Fibroblast of lung (primary cell): ENCODE data around the gene DMBX1. TPM values are rescaled to one million over a fixed set of nuclear protein-coding genes. Genes with fewer than 3 reads are reported as not detected.

Source experiments
- DNase-seq, 2 donors: peaks; one replicate each; pipeline versions ENCODE4 v3.0.0 to v3.0.0-alpha.2; 2010; ENCODE audit warnings: low read depth in 2 of 2
- H2AFZ ChIP-seq: 2 replicates; pipeline ENCODE4 v1.5.1; 2012; ENCODE audit warnings: low read length, control low read depth, inconsistent platforms
- H3K27ac ChIP-seq: 2 replicates; pipeline ENCODE4 v1.5.1; 2011; ENCODE audit warnings: low read length, control low read depth; ENCODE audit not compliant: insufficient read depth
- H3K27me3 ChIP-seq: 2 replicates; pipeline ENCODE4 v1.5.1; 2011; ENCODE audit warnings: mild to moderate bottlenecking, low read length; ENCODE audit not compliant: control insufficient read depth, insufficient read depth
- H3K36me3 ChIP-seq: 2 replicates; pipeline ENCODE4 v1.5.1; 2011; ENCODE audit warnings: low read length; ENCODE audit not compliant: control insufficient read depth, insufficient read depth
- H3K4me1 ChIP-seq: 2 replicates; pipeline ENCODE4 v1.5.1; 2011; ENCODE audit warnings: low read length; ENCODE audit not compliant: control insufficient read depth, insufficient read depth; ENCODE audit errors: extremely low read depth
- H3K4me2 ChIP-seq: 2 replicates; pipeline ENCODE4 v1.5.1; 2011; ENCODE audit warnings: low read length, control low read depth; ENCODE audit not compliant: insufficient read depth; ENCODE audit errors: extremely low read depth
- H3K4me3 ChIP-seq, 4 experiments: fragments of 200-600 bp in 1 of 4; sonication (generic) in 1 of 4; replicated peaks in 1 of 4; 2 replicates each; pipeline ENCODE4 v1.5.1; 2011 to 2016; ENCODE audit warnings: low read length in 4 of 4, low read depth in 3 of 4, mild to moderate bottlenecking in 3 of 4, control low read depth in 2 of 4, inconsistent platforms in 1 of 4, mixed read lengths in 1 of 4; ENCODE audit not compliant: insufficient read depth in 1 of 4; ENCODE audit errors: control extremely low read depth in 1 of 4
- H3K79me2 ChIP-seq: 2 replicates; pipeline ENCODE4 v1.5.1; 2012; ENCODE audit warnings: mild to moderate bottlenecking, low read length, inconsistent platforms; ENCODE audit not compliant: control insufficient read depth, insufficient read depth
- H3K9ac ChIP-seq: 2 replicates; pipeline ENCODE4 v1.5.1; 2011; ENCODE audit warnings: mild to moderate bottlenecking, low read length, control low read depth; ENCODE audit not compliant: insufficient read depth
- H3K9me3 ChIP-seq: 2 replicates; pipeline ENCODE4 v1.5.1; 2012; ENCODE audit warnings: low read depth, low read length; ENCODE audit not compliant: control insufficient read depth, insufficient read depth
- H4K20me1 ChIP-seq: 2 replicates; pipeline ENCODE4 v1.5.1; 2011; ENCODE audit warnings: low read length; ENCODE audit not compliant: control insufficient read depth, insufficient read depth; ENCODE audit errors: extremely low read depth
- CTCF ChIP-seq, 2 donors: IDR thresholded peaks in 1 of 2; conservative IDR thresholded peaks in 1 of 2; 1 replicate in 1 of 2; 2 replicates in 1 of 2; pipeline ENCODE4 v1.5.1; 2011 to 2012; ENCODE audit warnings: low read length in 2 of 2, control low read depth in 1 of 2, inconsistent platforms in 1 of 2, low read depth in 1 of 2, mild to moderate bottlenecking in 1 of 2
- EZH2 ChIP-seq: IDR thresholded peaks from 2 replicates; pipeline ENCODE4 v1.5.1; 2012; ENCODE audit warnings: low read length, control low read depth, mild to moderate bottlenecking; ENCODE audit errors: missing control alignments
- polyA plus RNA-seq, 2 donors: library from polyadenylated mRNA; depleted of rRNA in 1 of 2; stranded (reverse) in 1 of 2; unstranded in 1 of 2; fragments of >200 nt; gene quantifications; 2 replicates each; pipeline ENCODE4 v1.2.1, GENCODE V29; 2011 to 2012; ENCODE audit warnings: missing spikeins in 1 of 2
- total RNA-seq: library from RNA; depleted of rRNA; stranded (reverse); fragments of >200 nt; gene quantifications from 2 replicates; pipeline ENCODE4 v1.2.1, GENCODE V29; 2014

DMBX1 gene
- total and polyA plus RNA-seq, 2 donors (not counting 1 experiment from before 2014, with no cell fraction given): not detected

GRCh38 chr1:46528297-46528955 is 38.8 kb downstream of the DMBX1 start:
- no peaks in the 10 kb centered on the region for H3K9me3 ChIP-seq
- H3K36me3 ChIP-seq: no peaks in the 10 kb centered on the region
- no peak for DNase-seq
- no peaks in the 10 kb centered on the region for H3K79me2 ChIP-seq
- no peak overlapping the region for H3K4me2 ChIP-seq
- H3K4me3 ChIP-seq: no peak overlapping the region
- H4K20me1 ChIP-seq: no peaks in the 10 kb centered on the region
- H3K9ac ChIP-seq: no peak overlapping the region
- no peak overlapping the region for H2AFZ ChIP-seq
- peaks cover 38% of the 10 kb centered on the region for H3K27me3 ChIP-seq
- no peaks in the 10 kb centered on the region for H3K4me1 ChIP-seq
- peak in 1 of 2 donors; percentile 18 for TF ChIP-seq CTCF (conservative IDR thresholded peaks at IDR 0.05 in 1 of 2, IDR thresholded peaks at IDR 0.05 in 1 of 2; ENCODE audit: low read depth in 1 of 2, low read length in 2 of 2)
- TF ChIP-seq EZH2: no peak
- no peak overlapping the region for H3K27ac ChIP-seq

GRCh38 chr1:46529031-46529630 is 39.5 kb downstream of the DMBX1 start:
- Histone ChIP-seq H3K27me3 (peaks cover 44% of the 10 kb centered on the region), H3K4me1 (no peaks in the 10 kb centered on the region), H3K9ac (no peak overlapping the region), H2AFZ (no peak overlapping the region), H3K4me2 (no peak overlapping the region), H3K27ac (no peak overlapping the region), H3K4me3 (no peak overlapping the region), H3K79me2 (no peaks in the 10 kb centered on the region), H4K20me1 (no peaks in the 10 kb centered on the region), H3K36me3 (no peaks in the 10 kb centered on the region), H3K9me3 (no peaks in the 10 kb centered on the region)
- TF ChIP-seq EZH2: no peak
- TF ChIP-seq CTCF (conservative IDR thresholded peaks at IDR 0.05 in 1 of 2, IDR thresholded peaks at IDR 0.05 in 1 of 2; ENCODE audit: low read depth in 1 of 2, low read length in 2 of 2): no peak
- no peak for DNase-seq

- Histone ChIP-seq H3K9ac (no peak overlapping the region), H3K4me1 (no peaks in the 10 kb centered on the region), H2AFZ (no peak overlapping the region), H3K27ac (no peak overlapping the region), H3K27me3 (peaks cover 43% of the 10 kb centered on the region), H3K36me3 (no peaks in the 10 kb centered on the region), H4K20me1 (no peaks in the 10 kb centered on the region), H3K79me2 (no peaks in the 10 kb centered on the region), H3K4me3 (no peak overlapping the region), H3K4me2 (no peak overlapping the region), H3K9me3 (no peaks in the 10 kb centered on the region)
- TF ChIP-seq EZH2 (no peak), CTCF (conservative IDR thresholded peaks at IDR 0.05 in 1 of 2, IDR thresholded peaks at IDR 0.05 in 1 of 2; ENCODE audit: low read depth in 1 of 2, low read length in 2 of 2) (no peak)
- DNase-seq: no peak
Measured at GRCh38 chr1:46530311-46530710, 40.7 kb downstream of the DMBX1 start.
